Urothelium cell line (cell line): Measurements from ENCODE around the gene CEP131.
A peak's percentile ranks its signal among the peaks of the same experiment; 100 is the strongest.

Experiments
- DNase-seq: peaks from one replicate; pipeline ENCODE4 v3.0.0; 2011; ENCODE audit warnings: low spot score, mixed read lengths
- FAIRE-seq: peaks from 2 replicates; lab custom pipeline; 2011; peaks lifted over from hg19 to GRCh38; lab: Jason Lieb, UNC

CEP131 gene

DNA sequence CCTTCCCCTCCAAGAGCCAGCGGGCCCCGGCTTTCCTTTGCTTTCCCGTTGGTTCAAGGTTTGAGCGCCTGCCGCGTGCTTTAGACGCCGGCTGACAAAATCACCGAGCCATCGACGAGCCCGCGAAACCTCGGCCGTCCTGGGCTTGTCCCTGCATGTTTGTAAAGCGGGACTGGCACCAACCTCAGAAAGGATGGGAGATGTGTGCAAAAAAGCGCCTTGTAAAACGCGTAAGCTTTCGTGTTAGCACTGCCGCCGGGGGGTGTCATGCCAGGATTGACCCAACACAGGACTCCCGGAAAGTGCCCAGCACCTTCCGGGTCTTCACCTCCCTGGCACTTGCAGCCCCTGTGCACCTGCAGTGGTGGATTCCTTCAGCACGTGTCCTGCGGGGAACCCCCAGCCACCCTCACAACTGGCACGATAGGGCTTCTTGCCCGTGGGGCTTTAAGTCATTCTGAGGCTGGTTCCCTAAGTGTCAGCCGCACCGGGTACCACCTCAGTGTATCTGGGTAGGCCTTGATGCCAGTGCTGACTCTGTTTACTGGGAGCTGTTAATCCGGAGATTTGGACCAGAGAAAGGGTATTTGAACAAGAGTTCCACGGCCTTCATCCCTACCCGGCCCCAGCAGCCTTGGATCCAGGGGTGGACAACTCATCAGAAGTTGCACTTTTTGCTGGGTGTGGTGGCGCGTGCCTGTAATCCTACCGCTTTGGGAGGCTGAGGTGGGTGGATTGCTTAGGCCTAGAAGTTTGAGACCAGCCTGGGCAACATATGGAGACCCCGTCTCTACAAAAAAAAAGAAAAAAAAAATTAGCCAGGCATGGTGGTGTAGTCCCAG lies 17.2 kb upstream of the CEP131 start:
- FAIRE-seq: peak; percentile 84
- peak; percentile 44 for DNase-seq

GRCh38 chr17:81238815-81239713 lies 16.3 kb upstream of the CEP131 start, which contains the start of the genes NDUFAF8 and TEPSIN:
Gene NDUFAF8, plus strand, starts transcription at chr17:81239318. Its CDS starts 46 bp downstream, at chr17:81239364.
Gene TEPSIN, minus strand, starts transcription at chr17:81239055. Its CDS starts 22 bp downstream, at chr17:81239033.
- DNase-seq (peak; percentile 100), FAIRE-seq (peak; percentile 94)

- DNase-seq (no peak), FAIRE-seq (no peak)
Measured at GRCh38 chr17:81238490-81238814, 15.7 kb upstream of the CEP131 start.

GRCh38 chr17:81237591-81238489 lies 15.1 kb upstream of the CEP131 start:
- DNase-seq: no peak

DNA sequence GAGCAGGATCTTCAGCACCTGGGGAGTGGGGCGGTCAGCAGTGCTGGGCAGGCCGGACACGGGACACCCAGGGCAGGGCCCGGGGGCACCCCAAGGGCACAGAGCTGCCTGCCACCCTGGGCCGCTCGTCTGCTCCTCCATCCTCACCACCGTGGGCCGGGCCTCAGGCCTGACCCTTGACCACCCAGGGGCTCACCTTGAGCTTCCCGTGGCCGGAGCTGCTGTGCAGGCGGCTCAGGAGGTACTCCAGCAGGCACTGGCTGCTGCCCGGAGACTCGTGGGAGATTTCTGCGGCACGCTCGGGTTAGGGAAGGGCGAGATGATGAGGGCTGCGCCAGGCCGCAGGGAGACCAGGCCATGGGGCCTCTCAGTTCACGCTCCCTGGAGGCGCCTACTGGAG lies 14.0 kb upstream of the CEP131 start:
- no peak for FAIRE-seq
- no peak for DNase-seq

More at GRCh38 chr17:81237591-81238489, 15.1 kb upstream of the CEP131 start:
- FAIRE-seq: peak; percentile 80

DNA sequence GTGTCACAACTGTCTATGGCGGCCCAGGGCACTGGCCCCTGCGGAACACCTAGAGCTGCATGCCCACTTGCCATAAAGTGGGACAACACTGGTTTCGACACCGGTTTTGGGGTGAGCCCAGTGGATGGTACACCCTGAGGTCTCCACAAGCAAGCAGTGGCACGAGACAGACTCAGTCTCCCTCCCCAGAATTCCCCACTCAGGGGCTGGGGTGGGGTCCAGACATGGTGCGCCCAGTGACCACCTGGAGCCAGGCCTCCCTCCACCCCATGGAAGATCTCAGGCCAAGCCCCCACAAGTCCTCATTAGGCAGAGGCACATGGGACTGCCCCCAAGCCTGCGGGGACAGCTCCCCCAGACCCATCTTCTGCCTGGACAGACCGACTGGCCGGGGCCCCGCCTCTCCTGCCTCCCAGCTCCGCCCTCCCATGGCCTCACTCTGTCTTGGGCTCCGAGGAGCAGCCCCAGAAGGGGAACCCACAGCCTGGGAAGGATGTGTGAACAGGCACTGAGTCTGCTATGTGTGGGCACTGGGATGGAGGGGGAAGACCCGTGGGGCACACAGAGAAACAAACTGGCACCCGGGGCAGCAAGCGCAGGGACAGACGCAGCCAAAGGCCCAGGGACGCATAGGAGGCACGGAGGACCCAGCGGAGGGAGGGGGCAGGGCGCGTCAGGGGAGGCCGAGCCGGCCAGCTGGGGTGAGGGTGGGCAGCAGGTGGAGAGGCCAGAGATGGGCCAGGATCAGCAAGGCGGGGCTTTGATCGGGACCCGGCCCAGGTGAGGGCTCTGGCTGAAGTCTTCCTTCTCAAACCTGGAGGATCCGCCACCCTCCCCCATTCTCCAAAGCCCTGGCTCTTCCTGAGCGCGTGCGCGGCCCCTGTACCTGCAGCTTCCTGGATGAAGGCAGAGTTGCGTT lies 13.3 kb upstream of the CEP131 start:
- DNase-seq (no peak), FAIRE-seq (peak; percentile 13)

DNA sequence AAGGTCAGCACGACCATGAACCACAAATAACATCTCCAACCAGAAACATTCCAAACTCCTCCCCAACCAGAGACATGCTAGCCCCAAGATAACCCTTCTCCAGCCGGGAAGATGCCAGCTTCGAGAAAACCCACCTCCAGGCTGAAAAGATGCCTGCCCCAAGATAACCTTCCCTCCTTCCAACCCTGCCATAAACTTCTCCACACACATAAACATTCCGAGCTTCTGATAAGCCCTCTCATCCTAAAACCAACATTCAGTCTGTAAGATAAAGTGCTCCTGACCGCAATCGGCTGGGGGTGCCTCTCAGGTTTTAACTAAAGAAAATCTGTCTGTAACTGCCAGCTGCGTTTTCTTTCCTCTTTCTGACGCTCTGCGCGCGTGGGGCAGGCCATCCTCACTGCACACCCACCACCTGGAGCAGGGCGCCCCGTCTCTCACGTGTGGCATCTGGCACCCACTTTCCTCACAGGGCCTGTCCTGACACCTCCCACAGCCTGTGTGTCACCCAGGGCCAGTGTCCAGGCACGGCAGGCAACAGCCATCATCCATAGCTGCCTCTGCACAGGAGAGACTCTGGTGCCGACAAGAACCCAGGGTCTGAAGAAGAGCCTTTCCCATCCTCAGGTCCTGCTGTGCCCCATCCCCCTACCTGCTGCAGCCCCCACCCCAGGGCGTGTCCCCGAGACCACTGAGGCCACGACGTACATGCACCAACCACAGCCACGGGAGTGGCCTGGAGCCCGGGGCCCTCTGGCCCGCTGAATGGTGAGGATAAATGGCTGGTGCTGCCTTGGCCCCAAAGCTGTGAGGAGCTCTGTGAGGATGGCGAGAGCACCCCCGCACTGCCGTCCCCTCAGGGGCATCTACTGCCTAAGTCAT lies 12.4 kb upstream of the CEP131 start:
- FAIRE-seq (no peak), DNase-seq (no peak)

DNA sequence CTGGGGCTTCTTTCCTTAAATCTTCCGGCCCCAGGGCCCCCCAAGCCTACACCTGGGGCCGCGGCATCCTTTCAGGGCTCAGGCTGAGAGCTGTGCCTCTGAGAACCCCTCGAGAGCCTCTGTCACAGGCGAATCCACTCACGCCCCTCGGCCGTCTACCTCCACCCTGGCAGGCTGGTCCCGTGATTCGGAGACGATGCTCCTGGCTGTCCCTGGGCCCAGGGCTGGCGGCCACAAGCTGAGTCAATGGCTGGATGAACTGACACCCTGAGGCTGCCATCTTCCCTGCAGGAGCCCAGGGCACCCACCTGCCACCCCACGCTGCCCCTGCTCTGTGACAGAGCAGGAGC lies 11.7 kb upstream of the CEP131 start:
- DNase-seq (no peak), FAIRE-seq (no peak)

- no peak for DNase-seq
- no peak for FAIRE-seq
Measured at GRCh38 chr17:81233811-81234505, 11.2 kb upstream of the CEP131 start.

- DNase-seq (no peak), FAIRE-seq (no peak)
Measured at GRCh38 chr17:81233316-81233715, 10.6 kb upstream of the CEP131 start.

GRCh38 chr17:81232616-81233241 lies 10.0 kb upstream of the CEP131 start:
- FAIRE-seq (no peak), DNase-seq (no peak)

GRCh38 chr17:81231766-81232581 lies 9.2 kb upstream of the CEP131 start:
- no peak for FAIRE-seq
- no peak for DNase-seq

DNA sequence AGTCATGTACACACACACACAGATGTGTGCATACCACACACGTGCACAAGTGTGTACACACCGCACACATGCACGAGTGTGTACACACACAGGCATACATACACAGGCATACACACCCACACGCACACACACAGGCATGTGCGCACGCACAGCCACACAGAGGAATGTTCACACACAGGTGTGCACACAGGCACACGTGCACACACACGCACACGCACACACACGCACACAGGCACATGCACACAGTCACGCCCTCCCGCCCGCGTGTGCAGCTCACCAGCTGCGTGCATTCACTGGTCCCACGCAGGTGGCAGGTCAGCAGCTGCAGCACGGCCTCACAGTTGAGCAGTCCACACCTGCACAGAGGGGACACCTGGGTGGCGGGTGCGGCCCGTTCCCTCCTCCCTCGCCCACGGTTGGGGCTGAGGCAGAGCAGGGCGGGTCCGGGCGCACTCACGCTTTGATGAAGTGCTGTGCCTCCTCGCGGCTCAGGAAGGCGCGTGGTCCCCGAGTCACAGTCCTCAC lies 8.4 kb upstream of the CEP131 start:
- DNase-seq: no peak
- FAIRE-seq: peak; percentile 98

- DNase-seq: peak; percentile 68
- peak; percentile 30 for FAIRE-seq
Measured at GRCh38 chr17:81230043-81230820, 7.5 kb upstream of the CEP131 start.

GRCh38 chr17:81229666-81229920 lies 6.8 kb upstream of the CEP131 start:
- FAIRE-seq (no peak), DNase-seq (no peak)
